NOMO-1 treated with dmso at 0.1 percent for 144 hours (cell line): ENCODE data around the gene EGFLAM.

Experiments
- DNase-seq: peaks from one replicate; lab custom pipeline; 2025; ENCODE audit not compliant: unreplicated experiment; lab: John Stamatoyannopoulos, UW

The EGFLAM gene

GRCh38 chr5:38258319-38259061 lies at the start of gene EGFLAM:
EGFLAM (plus strand) TSS chr5:38258559; CDS start chr5:38258755, 196 bp downstream.
- no peak for DNase-seq

GRCh38 chr5:38208782-38209378 lies 49.5 kb upstream of the EGFLAM start:
- no peak for DNase-seq

GRCh38 chr5:38210676-38211353 lies 47.5 kb upstream of the EGFLAM start:
- DNase-seq = no peak

- DNase-seq = no peak
Observed at GRCh38 chr5:38211354-38211710, 47.0 kb upstream of the EGFLAM start.

GRCh38 chr5:38212307-38212706 lies 46.1 kb upstream of the EGFLAM start:
- DNase-seq = no peak

- DNase-seq = no peak
Observed at GRCh38 chr5:38226091-38226490, 32.3 kb upstream of the EGFLAM start.

GRCh38 chr5:38228914-38229313 lies 29.4 kb upstream of the EGFLAM start:
- DNase-seq = no peak

GRCh38 chr5:38234737-38235136 lies 23.6 kb upstream of the EGFLAM start:
- DNase-seq = no peak

GRCh38 chr5:38237681-38238080 lies 20.7 kb upstream of the EGFLAM start:
- DNase-seq = no peak

- no peak for DNase-seq
Observed at GRCh38 chr5:38240212-38240611, 18.1 kb upstream of the EGFLAM start.

- DNase-seq = no peak
Observed at GRCh38 chr5:38241655-38242054, 16.7 kb upstream of the EGFLAM start.

- no peak for DNase-seq
Observed at GRCh38 chr5:38245307-38245706, 13.1 kb upstream of the EGFLAM start.

- DNase-seq = no peak
Observed at GRCh38 chr5:38249301-38249700, 9.1 kb upstream of the EGFLAM start.

GRCh38 chr5:38249812-38250211 lies 8.5 kb upstream of the EGFLAM start:
- no peak for DNase-seq

- DNase-seq = no peak
Observed at GRCh38 chr5:38250763-38251448, 7.5 kb upstream of the EGFLAM start.

- no peak for DNase-seq
Observed at GRCh38 chr5:38253759-38254158, 4.6 kb upstream of the EGFLAM start.

GRCh38 chr5:38257308-38258041 lies 884 bp upstream of the EGFLAM start:
- DNase-seq = no peak

- no peak for DNase-seq
Observed at GRCh38 chr5:38258042-38258318, 379 bp upstream of the EGFLAM start.

- no peak for DNase-seq
Observed at GRCh38 chr5:38259062-38259808, 876 bp downstream of the EGFLAM start.

- no peak for DNase-seq
Observed at GRCh38 chr5:38259809-38260160, 1.4 kb downstream of the EGFLAM start.

- no peak for DNase-seq
Observed at GRCh38 chr5:38263983-38264382, 5.6 kb downstream of the EGFLAM start.
